GM12878 (cell line): ENCODE results near the gene ADAMTS6. TPM values are rescaled to one million over a fixed set of nuclear protein-coding genes. Genes with fewer than 3 reads are reported as not detected.

ENCODE experiments used
- ATAC-seq: fragments of 200-7000 bp; cut with Tn5 transposase; 3 replicates; pipeline ENCODE4 v1.9.1; 2020; ENCODE audit warnings: mild to moderate bottlenecking, moderate library complexity
- BruUV-seq: library from RNA; stranded (reverse); fragments of 400-500 nt; replicated peaks from 2 replicates; lab custom pipeline; 2021; lab: Mats Ljungman, UMichigan
- CTCF ChIA-PET: fragments of 300-600 bp; sonication (Branson Sonifier 250); formaldehyde crosslinking; extraction: SDS; loops from one replicate; lab custom pipeline; 2021; ENCODE audit warnings: inconsistent platforms; lab: Yijun Ruan, JAX
- POLR2A ChIA-PET: fragments of 350-600 bp; formaldehyde crosslinking; extraction: SDS; loops from one replicate; lab custom pipeline; 2021; ENCODE audit warnings: inconsistent platforms; lab: Charles Lee
- RAD21 ChIA-PET: fragments of 300-600 bp; sonication (Branson Sonifier 250); formaldehyde crosslinking; loops from one replicate; lab custom pipeline; 2023; ENCODE audit warnings: antibody characterized with exemption; ENCODE audit not compliant: unreplicated experiment; lab: Charles Lee
- SMC1A ChIA-PET: fragments of 300-600 bp; sonication (Branson Sonifier 250); formaldehyde crosslinking; loops from one replicate; lab custom pipeline; 2023; ENCODE audit not compliant: unreplicated experiment, uncharacterized antibody; lab: Charles Lee
- DNase-seq: peaks from one replicate; pipeline ENCODE4 v3.0.0-alpha.2; 2011; ENCODE audit warnings: low read depth, low spot score
- FAIRE-seq: peaks from 3 replicates; lab custom pipeline; 2011; peaks lifted over from hg19 to GRCh38; lab: Jason Lieb, UNC
- H2AFZ ChIP-seq: 2 replicates; pipeline ENCODE4 v1.6.0; 2011; ENCODE audit warnings: low read depth, low read length, control low read depth; ENCODE audit not compliant: control insufficient read depth
- H3K27ac ChIP-seq: 2 replicates; pipeline ENCODE4 v1.5.1; 2011; ENCODE audit warnings: control low read depth; ENCODE audit not compliant: control insufficient read depth, insufficient read depth
- H3K27me3 ChIP-seq, 2 experiments: replicated peaks in 1 of 2; 2 replicates each; pipeline versions ENCODE4 v1.6.0 to v1.6.1; 2011; ENCODE audit warnings: low read length in 1 of 2; ENCODE audit not compliant: control insufficient read depth in 2 of 2, insufficient read depth in 2 of 2
- H3K36me3 ChIP-seq, 2 experiments: 2 replicates each; pipeline ENCODE4 v1.5.1; 2011; ENCODE audit warnings: low read length in 1 of 2; ENCODE audit not compliant: control insufficient read depth in 2 of 2, insufficient read depth in 2 of 2
- H3K4me1 ChIP-seq: 2 replicates; pipeline ENCODE4 v1.6.1; 2011; ENCODE audit warnings: mild to moderate bottlenecking, low read length, moderate library complexity, mixed read lengths; ENCODE audit not compliant: control insufficient read depth, insufficient read depth
- H3K4me2 ChIP-seq: 2 replicates; pipeline ENCODE4 v1.6.0; 2011; ENCODE audit warnings: control low read depth; ENCODE audit not compliant: control insufficient read depth, insufficient read depth
- H3K4me3 ChIP-seq: fragments of 200-600 bp; sonication (generic); 2 replicates; pipeline ENCODE4 v1.5.1; 2016
- H3K79me2 ChIP-seq: 2 replicates; pipeline ENCODE4 v1.6.0; 2011; ENCODE audit warnings: low read length; ENCODE audit not compliant: control insufficient read depth, insufficient read depth
- H3K9ac ChIP-seq: 2 replicates; pipeline ENCODE4 v1.8.0; 2011; ENCODE audit warnings: low read length, control low read depth, mixed read lengths; ENCODE audit not compliant: control insufficient read depth, insufficient read depth
- H3K9me3 ChIP-seq: replicated peaks from 3 replicates; pipeline ENCODE4 v1.5.1; 2011; ENCODE audit warnings: mild to moderate bottlenecking, low read length; ENCODE audit not compliant: control insufficient read depth, insufficient read depth
- H4K20me1 ChIP-seq: 2 replicates; pipeline ENCODE4 v1.6.0; 2011; ENCODE audit not compliant: control insufficient read depth, insufficient read depth
- ATF7 ChIP-seq: fragments of 450-650 bp; IDR thresholded peaks from 2 replicates; pipeline ENCODE4 v1.6.1; 2016; ENCODE audit warnings: low read depth, mild to moderate bottlenecking
- CHD1 ChIP-seq: IDR thresholded peaks from 2 replicates; pipeline ENCODE4 v1.6.1; 2012; ENCODE audit warnings: low read depth, low read length, improper control_type of control experiment
- CHD2 ChIP-seq: IDR thresholded peaks from 2 replicates; pipeline ENCODE4 v1.6.1; 2011; ENCODE audit warnings: low read depth, low read length, improper control_type of control experiment, borderline replicate concordance
- DPF2 ChIP-seq: fragments of 450-650 bp; IDR thresholded peaks from 2 replicates; pipeline ENCODE4 v1.6.1; 2017; ENCODE audit warnings: mild to moderate bottlenecking
- FOXM1 ChIP-seq: IDR thresholded peaks from 2 replicates; pipeline ENCODE4 v1.6.1; 2012; ENCODE audit warnings: low read depth, mild to moderate bottlenecking, inconsistent platforms, low read length, moderate library complexity
- JUNB ChIP-seq: IDR thresholded peaks from 2 replicates; pipeline ENCODE4 v1.6.1; 2016; ENCODE audit warnings: antibody characterized with exemption, mild to moderate bottlenecking
- NR2F1 ChIP-seq: fragments of 450-650 bp; conservative IDR thresholded peaks from 2 replicates; pipeline ENCODE4 v1.6.1; 2017; ENCODE audit warnings: mild to moderate bottlenecking
- PAX8 ChIP-seq: fragments of 450-650 bp; IDR thresholded peaks from 2 replicates; pipeline ENCODE4 v1.6.1; 2017; ENCODE audit warnings: mild to moderate bottlenecking, moderate library complexity
- PML ChIP-seq: IDR thresholded peaks from 2 replicates; pipeline ENCODE4 v1.6.1; 2012; ENCODE audit warnings: low read length, inconsistent platforms
- RB1 ChIP-seq: fragments of 450-650 bp; formaldehyde crosslinking; IDR thresholded peaks from 2 replicates; pipeline ENCODE4 v1.6.1; 2017; ENCODE audit warnings: mild to moderate bottlenecking, borderline replicate concordance
- SMARCA5 ChIP-seq: fragments of 450-650 bp; IDR thresholded peaks from 2 replicates; pipeline ENCODE4 v1.6.1; 2017; ENCODE audit warnings: mild to moderate bottlenecking
- ZNF207 ChIP-seq: fragments of 450-650 bp; IDR thresholded peaks from 2 replicates; pipeline ENCODE4 v1.6.1; 2014; ENCODE audit warnings: antibody characterized with exemption, mild to moderate bottlenecking, borderline replicate concordance
- ZNF217 ChIP-seq: fragments of 450-650 bp; IDR thresholded peaks from 2 replicates; pipeline ENCODE4 v1.6.1; 2017; ENCODE audit warnings: antibody characterized with exemption, mild to moderate bottlenecking
- ZZZ3 ChIP-seq: IDR thresholded peaks from 2 replicates; pipeline ENCODE4 v1.6.1; 2011; ENCODE audit warnings: low read depth; ENCODE audit not compliant: control insufficient read depth, insufficient read length
- WGBS: methylation state at CpG from one replicate; pipeline ENCODE4 v1.1.6; 2016; ENCODE audit warnings: low lambda C conversion rate; ENCODE audit not compliant: insufficient replicate concordance, insufficient coverage; ENCODE audit errors: missing lambda C conversion rate; 5-methylcytosine and 5-hydroxymethylcytosine counted together
- in situ Hi-C: fragments of 300-500 bp; cut with MboI; formaldehyde crosslinking; loops from 9 replicates; pipeline ENCODE4 v1.14.3; 2018; ENCODE audit warnings: mixed read lengths
- intact Hi-C: fragments of 100-400 bp; cut with micrococcal nuclease; formaldehyde crosslinking; loops from one replicate; pipeline ENCODE4 v1.14.2; 2022; ENCODE audit not compliant: unreplicated experiment
- polyA plus RNA-seq, 11 experiments: library from polyadenylated mRNA; depleted of rRNA in 4 of 11; unstranded in 6 of 11; stranded (reverse) in 5 of 11; fragments of >200 nt; fragmentation: Nextera tagmentation in 4 of 11; fragmentation: Illumina TruSeq in 1 of 11; extraction: Ambion mirVana in 4 of 11; extraction: Trizol in 1 of 11; gene quantifications; 1 replicate in 1 of 11; 2 replicates in 10 of 11; pipeline versions ENCODE4 v1.2.1 to v1.2.3, GENCODE V29; 2011 to 2016; ENCODE audit warnings: inconsistent platforms in 2 of 11, missing spikeins in 2 of 11, low read depth in 1 of 11
- total RNA-seq, 4 experiments: library from RNA; depleted of rRNA in 3 of 4; stranded (reverse); fragments of >200 nt in 3 of 4; fragmentation: Illumina TruSeq in 1 of 4; extraction: Trizol in 1 of 4; gene quantifications; 2 replicates each; pipeline versions ENCODE4 v1.2.1 to v1.2.3, GENCODE V29; 2013 to 2021
- TF ChIP-seq, protein P1 (sequence below): fragments of 450-650 bp; formaldehyde crosslinking; IDR thresholded peaks from 2 replicates; pipeline ENCODE4 v1.5.0; 2022; ENCODE audit warnings: mild to moderate bottlenecking, missing genetic modification characterization
- TF ChIP-seq, protein P2 (sequence below): fragments of 450-650 bp; IDR thresholded peaks from 2 replicates; pipeline ENCODE4 v1.6.1; 2016; ENCODE audit warnings: mild to moderate bottlenecking
- TF ChIP-seq, protein P3 (sequence below): IDR thresholded peaks from 2 replicates; pipeline ENCODE4 v1.6.1; 2012; ENCODE audit warnings: mild to moderate bottlenecking, low read depth, low read length
- TF ChIP-seq, protein P4 (sequence below): IDR thresholded peaks from 2 replicates; pipeline ENCODE4 v1.6.1; 2012; ENCODE audit warnings: low read depth, low read length, improper control_type of control experiment

ADAMTS6 gene
- total and polyA plus RNA-seq, 10 of the 15 experiments (the other 5 are each of a cell fraction or from before 2014, with no cell fraction given), result 1.1 to 12.3 (median 6.5) TPM

DNA sequence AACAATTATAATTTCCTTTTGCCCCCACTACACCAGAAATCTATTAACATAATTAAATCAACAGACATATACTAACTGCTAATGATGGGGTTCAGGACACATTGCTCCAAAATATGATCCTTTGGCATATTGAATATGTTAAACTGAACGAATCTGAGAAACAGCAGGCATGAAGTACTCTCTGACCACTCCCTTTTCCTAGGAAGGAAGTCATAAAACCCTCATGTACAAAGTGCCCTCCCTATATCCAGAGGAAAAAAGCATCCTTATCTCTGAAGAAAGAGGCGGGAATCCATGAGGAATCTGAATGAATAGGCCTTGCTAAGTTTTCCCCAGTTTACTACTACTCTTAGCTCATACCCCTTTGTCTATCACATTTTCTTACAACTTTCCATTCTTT, 67.9 kb downstream of the ADAMTS6 start:
- BruUV-seq, result no TSS peak
- 6% methylated on average over 2 of the region's 2 CpGs for WGBS
- Histone ChIP-seq H3K4me2 (no peak overlapping the region), H3K4me1 (no peaks in the 10 kb centered on the region), H3K79me2 (no peaks in the 10 kb centered on the region), H3K27me3 (no peaks in the 10 kb centered on the region), H3K4me3 (no peak overlapping the region), H3K36me3 (no peaks in the 10 kb centered on the region), H3K27ac (no peak overlapping the region), H2AFZ (no peak overlapping the region), H3K9ac (no peak overlapping the region), H3K9me3 (no peaks in the 10 kb centered on the region; the same call in 2 of the 3 replicates), H4K20me1 (no peaks in the 10 kb centered on the region)
- TF ChIP-seq ZNF207 (no peak), DPF2 (no peak), CHD2 (no peak), PML (no peak), ATF7 (no peak), SMARCA5 (no peak), RB1 (no peak), FOXM1 (no peak), PAX8 (no peak), ZNF217 (no peak), JUNB (no peak), CHD1 (no peak), NR2F1 (no peak), ZZZ3 (no peak)
- TF ChIP-seq, protein P1, sequence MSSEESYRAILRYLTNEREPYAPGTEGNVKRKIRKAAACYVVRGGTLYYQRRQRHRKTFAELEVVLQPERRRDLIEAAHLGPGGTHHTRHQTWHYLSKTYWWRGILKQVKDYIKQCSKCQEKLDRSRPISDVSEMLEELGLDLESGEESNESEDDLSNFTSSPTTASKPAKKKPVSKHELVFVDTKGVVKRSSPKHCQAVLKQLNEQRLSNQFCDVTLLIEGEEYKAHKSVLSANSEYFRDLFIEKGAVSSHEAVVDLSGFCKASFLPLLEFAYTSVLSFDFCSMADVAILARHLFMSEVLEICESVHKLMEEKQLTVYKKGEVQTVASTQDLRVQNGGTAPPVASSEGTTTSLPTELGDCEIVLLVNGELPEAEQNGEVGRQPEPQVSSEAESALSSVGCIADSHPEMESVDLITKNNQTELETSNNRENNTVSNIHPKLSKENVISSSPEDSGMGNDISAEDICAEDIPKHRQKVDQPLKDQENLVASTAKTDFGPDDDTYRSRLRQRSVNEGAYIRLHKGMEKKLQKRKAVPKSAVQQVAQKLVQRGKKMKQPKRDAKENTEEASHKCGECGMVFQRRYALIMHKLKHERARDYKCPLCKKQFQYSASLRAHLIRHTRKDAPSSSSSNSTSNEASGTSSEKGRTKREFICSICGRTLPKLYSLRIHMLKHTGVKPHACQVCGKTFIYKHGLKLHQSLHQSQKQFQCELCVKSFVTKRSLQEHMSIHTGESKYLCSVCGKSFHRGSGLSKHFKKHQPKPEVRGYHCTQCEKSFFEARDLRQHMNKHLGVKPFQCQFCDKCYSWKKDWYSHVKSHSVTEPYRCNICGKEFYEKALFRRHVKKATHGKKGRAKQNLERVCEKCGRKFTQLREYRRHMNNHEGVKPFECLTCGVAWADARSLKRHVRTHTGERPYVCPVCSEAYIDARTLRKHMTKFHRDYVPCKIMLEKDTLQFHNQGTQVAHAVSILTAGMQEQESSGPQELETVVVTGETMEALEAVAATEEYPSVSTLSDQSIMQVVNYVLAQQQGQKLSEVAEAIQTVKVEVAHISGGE (CRISPR knock-in tag), result no peak
- TF ChIP-seq, protein P2, sequence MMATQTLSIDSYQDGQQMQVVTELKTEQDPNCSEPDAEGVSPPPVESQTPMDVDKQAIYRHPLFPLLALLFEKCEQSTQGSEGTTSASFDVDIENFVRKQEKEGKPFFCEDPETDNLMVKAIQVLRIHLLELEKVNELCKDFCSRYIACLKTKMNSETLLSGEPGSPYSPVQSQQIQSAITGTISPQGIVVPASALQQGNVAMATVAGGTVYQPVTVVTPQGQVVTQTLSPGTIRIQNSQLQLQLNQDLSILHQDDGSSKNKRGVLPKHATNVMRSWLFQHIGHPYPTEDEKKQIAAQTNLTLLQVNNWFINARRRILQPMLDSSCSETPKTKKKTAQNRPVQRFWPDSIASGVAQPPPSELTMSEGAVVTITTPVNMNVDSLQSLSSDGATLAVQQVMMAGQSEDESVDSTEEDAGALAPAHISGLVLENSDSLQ, result no peak
- TF ChIP-seq, protein P3, sequence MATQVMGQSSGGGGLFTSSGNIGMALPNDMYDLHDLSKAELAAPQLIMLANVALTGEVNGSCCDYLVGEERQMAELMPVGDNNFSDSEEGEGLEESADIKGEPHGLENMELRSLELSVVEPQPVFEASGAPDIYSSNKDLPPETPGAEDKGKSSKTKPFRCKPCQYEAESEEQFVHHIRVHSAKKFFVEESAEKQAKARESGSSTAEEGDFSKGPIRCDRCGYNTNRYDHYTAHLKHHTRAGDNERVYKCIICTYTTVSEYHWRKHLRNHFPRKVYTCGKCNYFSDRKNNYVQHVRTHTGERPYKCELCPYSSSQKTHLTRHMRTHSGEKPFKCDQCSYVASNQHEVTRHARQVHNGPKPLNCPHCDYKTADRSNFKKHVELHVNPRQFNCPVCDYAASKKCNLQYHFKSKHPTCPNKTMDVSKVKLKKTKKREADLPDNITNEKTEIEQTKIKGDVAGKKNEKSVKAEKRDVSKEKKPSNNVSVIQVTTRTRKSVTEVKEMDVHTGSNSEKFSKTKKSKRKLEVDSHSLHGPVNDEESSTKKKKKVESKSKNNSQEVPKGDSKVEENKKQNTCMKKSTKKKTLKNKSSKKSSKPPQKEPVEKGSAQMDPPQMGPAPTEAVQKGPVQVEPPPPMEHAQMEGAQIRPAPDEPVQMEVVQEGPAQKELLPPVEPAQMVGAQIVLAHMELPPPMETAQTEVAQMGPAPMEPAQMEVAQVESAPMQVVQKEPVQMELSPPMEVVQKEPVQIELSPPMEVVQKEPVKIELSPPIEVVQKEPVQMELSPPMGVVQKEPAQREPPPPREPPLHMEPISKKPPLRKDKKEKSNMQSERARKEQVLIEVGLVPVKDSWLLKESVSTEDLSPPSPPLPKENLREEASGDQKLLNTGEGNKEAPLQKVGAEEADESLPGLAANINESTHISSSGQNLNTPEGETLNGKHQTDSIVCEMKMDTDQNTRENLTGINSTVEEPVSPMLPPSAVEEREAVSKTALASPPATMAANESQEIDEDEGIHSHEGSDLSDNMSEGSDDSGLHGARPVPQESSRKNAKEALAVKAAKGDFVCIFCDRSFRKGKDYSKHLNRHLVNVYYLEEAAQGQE, result no peak
- TF ChIP-seq, protein P4, sequence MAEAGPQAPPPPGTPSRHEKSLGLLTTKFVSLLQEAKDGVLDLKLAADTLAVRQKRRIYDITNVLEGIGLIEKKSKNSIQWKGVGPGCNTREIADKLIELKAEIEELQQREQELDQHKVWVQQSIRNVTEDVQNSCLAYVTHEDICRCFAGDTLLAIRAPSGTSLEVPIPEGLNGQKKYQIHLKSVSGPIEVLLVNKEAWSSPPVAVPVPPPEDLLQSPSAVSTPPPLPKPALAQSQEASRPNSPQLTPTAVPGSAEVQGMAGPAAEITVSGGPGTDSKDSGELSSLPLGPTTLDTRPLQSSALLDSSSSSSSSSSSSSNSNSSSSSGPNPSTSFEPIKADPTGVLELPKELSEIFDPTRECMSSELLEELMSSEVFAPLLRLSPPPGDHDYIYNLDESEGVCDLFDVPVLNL, result no peak
- ChIA-PET POLR2A (no interaction called here), SMC1A (no interaction called here), RAD21 (no interaction called here), CTCF (interaction anchor here (0.7 to 1.2 kb wide), 2 partner anchors 9 to 49 kb away, joined by 3 to 7 read pairs; no protein-coding TSS in a partner anchor)
- in situ Hi-C loops, result no loop called here
- intact Hi-C loops, result no loop called here
- ATAC-seq (no peak), DNase-seq (no peak), FAIRE-seq (no peak)
